Endodermal cell (in vitro differentiated cells): Measurements from ENCODE around the gene PPP2CA. TPM values are rescaled to one million over a fixed set of nuclear protein-coding genes. Genes with fewer than 3 reads are reported as not detected.

Source experiments
- microRNA-seq: library from miRNA; unstranded; fragments of <30 nt; microRNA quantifications from one replicate; pipeline ENCODE4 v1.2.0, GENCODE V29; 2020; ENCODE audit warnings: borderline microRNAs expressed
- total RNA-seq, 2 donors: library from RNA; stranded (reverse); fragmentation: NEBNext Ultra II Directional in 1 of 2; extraction: Animal tissue kit (Norgen Biotek cat#: 25700) in 1 of 2; gene quantifications; 2 replicates in 1 of 2; 3 replicates in 1 of 2; pipeline ENCODE4 v1.2.1, GENCODE V29; 2021

PPP2CA gene
- total RNA-seq, 2 donors from 2014 or later: 174 to 185 TPM

Small RNA genes within 50 kb of the gene (microRNA-seq; reads per million reads assigned to microRNA genes)
- 0.44 reads per million for gene MIR3661

Other genes with a start within 250 kb of the PPP2CA start
- 100 to 1,000 TPM; 202 to 226 TPM for gene VDAC1, start 221.1 kb downstream of the PPP2CA start, total RNA-seq
- gene TCF7, start 111.4 kb downstream of the PPP2CA start, total RNA-seq: 10 to 100 TPM; 14.9 to 19.4 TPM
- 100 to 1,000 TPM; 357 to 427 TPM for gene SKP1, start 49.1 kb downstream of the PPP2CA start, total RNA-seq
- gene CDKL3, start 141.1 kb upstream of the PPP2CA start, total RNA-seq: 1 to 10 TPM; 2.3 to 5.2 TPM
- gene UBE2B, start 145.5 kb upstream of the PPP2CA start, total RNA-seq: 10 to 100 TPM; 54.5 to 62.0 TPM
- gene CDKN2AIPNL, start 185.8 kb upstream of the PPP2CA start, total RNA-seq: 10 to 100 TPM; 51.8 to 62.0 TPM